ENCODE data around the gene ELOVL4. TPM values are rescaled to one million over a fixed set of nuclear protein-coding genes. Genes with fewer than 3 reads are reported as not detected.

Gene ELOVL4
- total RNA-seq, 4 donors from 2014 or later = 0.38 to 1.5 (median 0.95) TPM

- TF ChIP-seq CTCF (IDR thresholded peaks at IDR 0.05; ENCODE audit: low read depth) = no peak
Measured at GRCh38 chr6:79913369-79913768, 34.0 kb downstream of the ELOVL4 start.

DNA sequence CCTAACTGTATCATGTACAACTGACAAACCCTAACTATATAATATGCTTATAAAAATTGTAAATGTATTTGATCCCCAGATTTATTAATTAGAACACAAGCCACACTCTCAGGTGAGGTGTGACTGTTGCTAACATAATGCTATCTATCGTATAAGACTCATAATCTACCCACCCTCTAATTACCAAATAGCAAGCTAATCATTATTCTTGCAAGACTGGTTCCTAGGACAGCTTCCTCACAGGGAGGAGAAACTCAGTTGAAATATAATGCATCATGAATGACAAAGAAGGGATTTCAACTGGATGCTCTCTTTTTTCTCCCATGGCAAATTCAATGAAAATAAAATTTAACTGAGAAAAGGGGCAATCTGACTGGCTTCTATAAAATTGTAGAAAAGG, 35.4 kb downstream of the ELOVL4 start:
- no peak for TF ChIP-seq CTCF (IDR thresholded peaks at IDR 0.05; ENCODE audit: low read depth)

- no peak for TF ChIP-seq CTCF (IDR thresholded peaks at IDR 0.05; ENCODE audit: low read depth)
Measured at GRCh38 chr6:79909517-79909916, 37.8 kb downstream of the ELOVL4 start.

- TF ChIP-seq CTCF (IDR thresholded peaks at IDR 0.05; ENCODE audit: low read depth) = no peak
Measured at GRCh38 chr6:79902046-79902445, 45.3 kb downstream of the ELOVL4 start.

DNA sequence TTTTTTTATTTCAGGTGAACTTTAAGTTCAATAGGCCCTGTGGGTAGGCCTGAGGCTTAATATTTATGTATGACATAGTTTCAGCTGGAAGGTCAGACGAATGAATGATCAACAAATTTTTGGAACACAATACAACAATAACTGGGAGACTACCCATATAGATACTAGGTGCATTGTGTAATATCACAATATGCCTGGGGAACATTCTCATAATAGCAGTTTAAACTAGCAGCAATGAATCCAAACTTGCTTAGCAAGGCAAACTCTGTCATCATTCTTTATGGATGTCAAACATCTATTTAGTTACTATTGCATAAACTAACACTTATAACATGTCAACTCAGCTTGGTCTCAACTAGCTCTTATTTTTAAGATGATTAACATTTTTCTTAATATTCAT, 49.3 kb downstream of the ELOVL4 start:
- TF ChIP-seq CTCF (IDR thresholded peaks at IDR 0.05; ENCODE audit: low read depth) = no peak

DNA sequence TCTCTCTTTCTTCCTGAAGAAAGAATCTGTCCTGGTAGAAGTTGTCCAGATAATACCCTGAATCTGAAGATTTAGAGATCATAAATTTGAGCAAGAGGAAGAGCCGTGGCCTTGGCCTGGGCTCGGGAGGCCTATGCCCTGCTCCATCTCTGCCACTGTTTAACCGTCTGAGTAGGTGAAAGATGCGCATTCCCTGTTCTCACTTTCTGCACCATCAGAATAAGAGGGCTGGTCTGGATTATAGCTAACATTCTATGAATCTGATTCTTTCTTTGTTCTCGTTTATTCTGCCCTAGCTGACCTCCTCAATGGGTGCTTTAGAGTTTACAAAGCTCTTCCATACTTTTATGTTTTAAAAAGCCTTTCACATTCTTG, 51.3 kb downstream of the ELOVL4 start:
- no peak for TF ChIP-seq CTCF (IDR thresholded peaks at IDR 0.05; ENCODE audit: low read depth)

DNA sequence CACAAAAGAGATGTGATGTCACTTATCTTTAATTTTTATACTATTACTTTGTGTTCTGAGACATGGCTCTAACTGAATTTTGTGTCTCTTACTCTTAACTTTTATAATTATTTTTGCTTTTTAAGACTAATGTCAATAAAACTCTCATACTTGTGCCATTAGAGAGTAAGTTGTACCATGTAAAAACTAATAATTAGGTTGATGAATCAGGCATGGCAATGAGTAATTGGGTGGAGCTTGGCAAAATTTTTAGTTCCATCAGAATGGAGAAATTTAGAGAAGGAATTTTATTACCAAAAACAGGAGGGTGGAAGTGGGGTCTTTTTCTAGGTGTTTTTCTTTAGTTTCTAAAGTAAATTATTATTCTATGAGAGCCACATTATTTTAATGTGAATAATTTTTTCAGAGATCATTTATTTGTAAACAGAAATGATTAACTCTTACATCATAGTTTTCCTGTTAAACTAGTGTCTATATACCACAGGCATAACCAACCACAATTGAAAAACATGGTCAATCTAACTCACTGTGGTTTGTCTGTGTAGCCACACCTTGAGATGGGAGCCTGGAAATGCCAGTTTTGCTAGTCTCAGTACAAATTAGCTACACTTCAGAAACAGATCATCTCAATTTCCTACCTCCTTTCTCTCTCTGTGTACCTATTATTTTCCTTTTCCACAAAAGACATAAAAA, 51.8 kb downstream of the ELOVL4 start:
- no peak for TF ChIP-seq CTCF (IDR thresholded peaks at IDR 0.05; ENCODE audit: low read depth)

Data from subcutaneous adipose tissue (tissue), 4 donors.